H9 (cell line): ENCODE results near the gene MID1. TPM values are rescaled to one million over a fixed set of nuclear protein-coding genes. Genes with fewer than 3 reads are reported as not detected.

Source experiments
- DNase-seq: peaks from one replicate; pipeline ENCODE4 v3.0.0-alpha.2; 2017
- H2AFZ ChIP-seq: one replicate; pipeline ENCODE4 v1.6.1; 2013; ENCODE audit warnings: mild to moderate bottlenecking, low read length, control low read depth, moderate library complexity
- H2AK5ac ChIP-seq: 2 replicates; pipeline ENCODE4 v1.6.1; 2013; ENCODE audit warnings: low read length, control low read depth, mixed read lengths; ENCODE audit not compliant: insufficient read length
- H2BK120ac ChIP-seq: one replicate; pipeline ENCODE4 v1.6.1; 2013; ENCODE audit warnings: low read depth, mild to moderate bottlenecking, low read length, control low read depth, inconsistent platforms; ENCODE audit not compliant: poor library complexity, severe bottlenecking
- H2BK12ac ChIP-seq: 2 replicates; pipeline ENCODE4 v1.6.1; 2013; ENCODE audit warnings: low read length, control low read depth, mixed read lengths, low read depth; ENCODE audit not compliant: insufficient read length
- H2BK15ac ChIP-seq: 2 replicates; pipeline ENCODE4 v1.6.1; 2013; ENCODE audit warnings: low read depth, low read length, control low read depth
- H2BK20ac ChIP-seq: one replicate; pipeline ENCODE4 v1.6.1; 2013; ENCODE audit warnings: low read depth, mild to moderate bottlenecking, low read length, control low read depth, inconsistent platforms; ENCODE audit not compliant: poor library complexity, severe bottlenecking
- H2BK5ac ChIP-seq: 2 replicates; pipeline ENCODE4 v1.6.1; 2013; ENCODE audit warnings: low read length, control low read depth, mixed read lengths; ENCODE audit not compliant: insufficient read length
- H3K14ac ChIP-seq: 2 replicates; pipeline ENCODE4 v1.6.1; 2013; ENCODE audit warnings: low read length, control low read depth; ENCODE audit not compliant: insufficient read depth
- H3K18ac ChIP-seq: 2 replicates; pipeline ENCODE4 v1.6.1; 2013; ENCODE audit warnings: low read depth, mild to moderate bottlenecking, mixed read lengths, low read length, control low read depth; ENCODE audit not compliant: insufficient read length
- H3K23ac ChIP-seq: 2 replicates; pipeline ENCODE4 v1.6.1; 2013; ENCODE audit warnings: low read length, control low read depth, mixed read lengths, low read depth; ENCODE audit not compliant: insufficient read length
- H3K23me2 ChIP-seq: 2 replicates; pipeline ENCODE4 v1.6.1; 2013; ENCODE audit warnings: low read depth, mild to moderate bottlenecking, mixed read lengths, low read length, control low read depth; ENCODE audit not compliant: insufficient read length, poor library complexity, severe bottlenecking
- H3K27ac ChIP-seq: 2 replicates; pipeline ENCODE4 v1.5.1; 2013; ENCODE audit warnings: low read length, control low read depth, mixed read lengths, low read depth; ENCODE audit not compliant: insufficient read length
- H3K27me3 ChIP-seq: 2 replicates; pipeline ENCODE4 v1.6.1; 2013; ENCODE audit warnings: low read length, control low read depth, inconsistent platforms; ENCODE audit not compliant: insufficient read depth
- H3K4ac ChIP-seq: 2 replicates; pipeline ENCODE4 v1.6.1; 2013; ENCODE audit warnings: low read depth, mild to moderate bottlenecking, control low read depth, inconsistent platforms, low read length, moderate library complexity
- H3K4me1 ChIP-seq: 2 replicates; pipeline ENCODE4 v1.6.1; 2013; ENCODE audit warnings: low read length, control low read depth, inconsistent platforms; ENCODE audit not compliant: insufficient read depth
- H3K4me2 ChIP-seq: 2 replicates; pipeline ENCODE4 v1.6.1; 2013; ENCODE audit warnings: low read length, control low read depth, mixed read lengths; ENCODE audit not compliant: insufficient read length, insufficient read depth
- H3K56ac ChIP-seq: 2 replicates; pipeline ENCODE4 v1.6.1; 2013; ENCODE audit warnings: low read depth, mild to moderate bottlenecking, mixed read lengths, low read length, control low read depth; ENCODE audit not compliant: insufficient read length
- H3K79me1 ChIP-seq: 2 replicates; pipeline ENCODE4 v1.6.1; 2013; ENCODE audit warnings: low read depth, mild to moderate bottlenecking, moderate library complexity, low read length, control low read depth, inconsistent platforms; ENCODE audit not compliant: insufficient read depth, poor library complexity, severe bottlenecking
- H3K79me2 ChIP-seq: 2 replicates; pipeline ENCODE4 v1.6.1; 2013; ENCODE audit warnings: low read length, control low read depth, inconsistent platforms; ENCODE audit not compliant: insufficient read depth
- H3K9ac ChIP-seq: 2 replicates; pipeline ENCODE4 v1.6.1; 2013; ENCODE audit warnings: low read length, control low read depth, mixed read lengths; ENCODE audit not compliant: insufficient read length; ENCODE audit errors: extremely low read depth
- H3K9me3 ChIP-seq: one replicate; pipeline ENCODE4 v1.6.1; 2013; ENCODE audit warnings: low read depth, low read length, inconsistent platforms; ENCODE audit not compliant: control insufficient read depth
- H3T11ph ChIP-seq: one replicate; pipeline ENCODE4 v1.6.1; 2013; ENCODE audit warnings: mild to moderate bottlenecking, low read length, control low read depth, inconsistent platforms
- H4K20me1 ChIP-seq: one replicate; pipeline ENCODE4 v1.6.1; 2013; ENCODE audit not compliant: control insufficient read depth, insufficient read length, insufficient read depth
- H4K5ac ChIP-seq: 2 replicates; pipeline ENCODE4 v1.6.1; 2013; ENCODE audit warnings: low read depth, mild to moderate bottlenecking, mixed read lengths, low read length, control low read depth; ENCODE audit not compliant: insufficient read length
- H4K8ac ChIP-seq: replicated peaks from 2 replicates; pipeline ENCODE4 v1.6.1; 2013; ENCODE audit warnings: low read length, control low read depth, mixed read lengths, low read depth; ENCODE audit not compliant: insufficient read length
- H4K91ac ChIP-seq: 2 replicates; pipeline ENCODE4 v1.6.1; 2013; ENCODE audit warnings: low read depth, mild to moderate bottlenecking, moderate library complexity, mixed read lengths, low read length, control low read depth; ENCODE audit not compliant: insufficient read length
- H3K27ac Mint-ChIP-seq, 3 experiments: 2 replicates in 2 of 3; 3 replicates in 1 of 3; pipeline ENCODE4 v1.8.0; 2020 to 2021; ENCODE audit warnings: mixed read lengths in 3 of 3, mild to moderate bottlenecking in 1 of 3, moderate library complexity in 1 of 3
- H3K27me3 Mint-ChIP-seq: 2 replicates; pipeline ENCODE4 v1.8.0; 2021; ENCODE audit warnings: low read depth, mild to moderate bottlenecking, moderate library complexity, mixed read lengths
- H3K36me3 Mint-ChIP-seq, 3 experiments: 2 replicates in 2 of 3; 3 replicates in 1 of 3; pipeline ENCODE4 v1.8.0; 2020 to 2021; ENCODE audit warnings: low read depth in 3 of 3, mixed read lengths in 3 of 3; ENCODE audit not compliant: insufficient read depth in 1 of 3
- H3K4me1 Mint-ChIP-seq, 2 experiments: 2 replicates each; pipeline ENCODE4 v1.8.0; 2020; ENCODE audit warnings: mixed read lengths in 2 of 2
- H3K4me3 Mint-ChIP-seq, 2 experiments: 2 replicates in 1 of 2; 3 replicates in 1 of 2; pipeline ENCODE4 v1.8.0; 2020 to 2021; ENCODE audit warnings: mild to moderate bottlenecking in 2 of 2, mixed read lengths in 2 of 2, moderate library complexity in 1 of 2
- H3K9me3 Mint-ChIP-seq, 2 experiments: 2 replicates in 1 of 2; 3 replicates in 1 of 2; pipeline ENCODE4 v1.8.0; 2020; ENCODE audit warnings: mild to moderate bottlenecking in 2 of 2, mixed read lengths in 2 of 2, moderate library complexity in 1 of 2
- CTCF ChIP-seq: fragments of 200-600 bp; sonication (generic); conservative IDR thresholded peaks from 3 replicates; pipeline ENCODE4 v1.8.0; 2021; ENCODE audit warnings: antibody characterized with exemption, mild to moderate bottlenecking
- WGBS: extraction: QIAGEN DNeasy Blood & Tissue Kit; methylation state at CpG from one replicate; pipeline ENCODE4 v1.1.7; 2013; ENCODE audit warnings: missing lambda C conversion rate, low lambda C conversion rate, mixed read lengths; ENCODE audit not compliant: insufficient read length; ENCODE audit errors: extremely low coverage; 5-methylcytosine and 5-hydroxymethylcytosine counted together
- total RNA-seq: library from RNA; stranded (reverse); gene quantifications from 2 replicates; pipeline ENCODE4 v1.2.1, GENCODE V29; 2021

MID1 gene
- total RNA-seq, 1 experiment from 2014 or later = 32.9 TPM

GRCh38 chrX:10574663-10575062 is 45.7 kb downstream of the MID1 start:
- Histone ChIP-seq H3K4me2 (no peak overlapping the region), H4K5ac (no peak overlapping the region), H3K4ac (no peak overlapping the region), H3K18ac (no peak overlapping the region), H3K79me1 (no peaks in the 10 kb centered on the region), H4K20me1 (no peaks in the 10 kb centered on the region), H2BK20ac (no peak overlapping the region), H3T11ph (no peak overlapping the region), H3K56ac (no peak overlapping the region), H3K14ac (no peak overlapping the region), H2AFZ (no peak overlapping the region), H2BK15ac (no peak overlapping the region), H3K79me2 (peaks cover 32% of the 10 kb centered on the region; the same call in 1 of the 2 replicates), H2AK5ac (no peak overlapping the region), H3K27me3 (no peaks in the 10 kb centered on the region), H4K91ac (no peak overlapping the region), H3K9me3 (peaks cover 6% of the 10 kb centered on the region), H3K23ac (no peak overlapping the region), H3K27ac (no peak overlapping the region), H3K23me2 (no peaks in the 10 kb centered on the region), H2BK5ac (no peak overlapping the region), H2BK120ac (no peak overlapping the region), H3K9ac (no peak overlapping the region), H3K4me1 (peaks cover 5% of the 10 kb centered on the region; the same call in 1 of the 2 replicates), H2BK12ac (no peak overlapping the region), H4K8ac (no peak overlapping the region)
- Mint-ChIP-seq H3K27me3 (no peaks in the 10 kb centered on the region), H3K36me3 (peaks cover 19 to 32% (median 24%) of the 10 kb centered on the region in 3 experiments), H3K9me3 (peaks cover 50 to 73% of the 10 kb centered on the region in 2 experiments), H3K27ac (no peak overlapping the region), H3K4me1 (peaks cover 19 to 32% of the 10 kb centered on the region in 2 experiments), H3K4me3 (no peak overlapping the region)
- no CpG with 5 or more reads among the region's 4 CpGs for WGBS
- no peak for TF ChIP-seq CTCF
- DNase-seq = no peak
